HepG2 (cell line): ENCODE data around the gene COX4I2. TPM values are rescaled to one million over a fixed set of nuclear protein-coding genes. Genes with fewer than 3 reads are reported as not detected.

Experiments
- ATAD3A ChIP-seq: sonication (generic); formaldehyde crosslinking; IDR thresholded peaks from 2 replicates; pipeline ENCODE4 v1.4.0; 2020; ENCODE audit warnings: missing genetic modification reagents
- ERF ChIP-seq: IDR thresholded peaks from 2 replicates; pipeline ENCODE4 v1.6.1; 2018; ENCODE audit warnings: missing biosample characterization, missing genetic modification reagents
- FOXC1 ChIP-seq: sonication (generic); formaldehyde crosslinking; IDR thresholded peaks from 2 replicates; pipeline ENCODE4 v1.8.0; 2022; ENCODE audit warnings: mild to moderate bottlenecking, missing genetic modification reagents, borderline replicate concordance
- GLI4 ChIP-seq: sonication (generic); formaldehyde crosslinking; IDR thresholded peaks from 2 replicates; pipeline ENCODE4 v1.5.1; 2020; ENCODE audit warnings: missing genetic modification reagents, mild to moderate bottlenecking, moderate library complexity, borderline replicate concordance
- KLF16 ChIP-seq, 2 experiments: sonication (generic) in 1 of 2; formaldehyde crosslinking in 1 of 2; IDR thresholded peaks; 2 replicates each; pipeline versions ENCODE4 v1.6.1 to v1.8.0; 2016 to 2023; ENCODE audit warnings: missing genetic modification reagents in 2 of 2, missing compliant biosample characterization in 1 of 2
- POLR2A ChIP-seq, 2 experiments: IDR thresholded peaks; 2 replicates each; pipeline ENCODE4 v1.6.1; 2011; ENCODE audit warnings: low read depth in 2 of 2, low read length in 2 of 2, mild to moderate bottlenecking in 1 of 2, moderate library complexity in 1 of 2; ENCODE audit not compliant: insufficient read depth in 1 of 2
- PPARG ChIP-seq: conservative IDR thresholded peaks from 2 replicates; pipeline ENCODE4 v1.6.1; 2016; ENCODE audit warnings: missing biosample characterization, missing genetic modification reagents
- SKI ChIP-seq: fragments of 450-650 bp; IDR thresholded peaks from one replicate; pipeline ENCODE4 v1.6.1; 2018; ENCODE audit warnings: mild to moderate bottlenecking; ENCODE audit not compliant: partially characterized antibody
- ZBTB46 ChIP-seq: sonication (generic); formaldehyde crosslinking; IDR thresholded peaks from 2 replicates; pipeline ENCODE4 v1.4.0; 2020; ENCODE audit warnings: mild to moderate bottlenecking, missing genetic modification reagents, borderline replicate concordance
- ZC3H4 ChIP-seq: sonication (generic); formaldehyde crosslinking; IDR thresholded peaks from 2 replicates; pipeline ENCODE4 v1.4.0; 2020; ENCODE audit warnings: missing genetic modification reagents, borderline replicate concordance
- ZFY ChIP-seq: sonication (generic); formaldehyde crosslinking; IDR thresholded peaks from 2 replicates; pipeline ENCODE4 v1.4.0; 2020; ENCODE audit warnings: missing genetic modification reagents
- ZNF496 ChIP-seq: sonication (generic); formaldehyde crosslinking; IDR thresholded peaks from 2 replicates; pipeline ENCODE4 v1.8.1; 2023; ENCODE audit warnings: mild to moderate bottlenecking, moderate library complexity, missing genetic modification reagents; ENCODE audit not compliant: insufficient replicate concordance
- ZNF567 ChIP-seq: sonication (generic); formaldehyde crosslinking; IDR thresholded peaks from 2 replicates; pipeline ENCODE4 v1.8.1; 2023; ENCODE audit warnings: mild to moderate bottlenecking, missing genetic modification reagents, borderline replicate concordance
- ZNF746 ChIP-seq: sonication (generic); formaldehyde crosslinking; IDR thresholded peaks from 2 replicates; pipeline ENCODE4 v1.8.0; 2022; ENCODE audit warnings: mild to moderate bottlenecking, missing genetic modification reagents
- ZNF761 ChIP-seq: sonication (generic); formaldehyde crosslinking; conservative IDR thresholded peaks from 2 replicates; pipeline ENCODE4 v1.4.0; 2020; ENCODE audit warnings: mild to moderate bottlenecking, missing genetic modification reagents
- polyA plus RNA-seq, 8 experiments: library from polyadenylated mRNA; depleted of rRNA in 3 of 8; stranded (reverse) in 7 of 8; unstranded in 1 of 8; fragments of >200 nt; fragmentation: Illumina TruSeq in 4 of 8; extraction: Trizol in 4 of 8; gene quantifications; 2 replicates each; pipeline versions ENCODE4 v1.2.1 to v1.2.3, GENCODE V29; 2011 to 2016; ENCODE audit warnings: low read depth in 4 of 8, missing spikeins in 1 of 8, mixed read lengths in 1 of 8; ENCODE audit not compliant: insufficient read depth in 1 of 8
- total RNA-seq, 5 experiments: library from RNA; depleted of rRNA; stranded (reverse); fragments of >200 nt; fragmentation: Illumina TruSeq; extraction: Trizol; gene quantifications; 2 replicates each; pipeline ENCODE4 v1.2.3, GENCODE V29; 2016; ENCODE audit warnings: low read depth in 1 of 5
- TF ChIP-seq, protein P1 (sequence below): sonication (generic); formaldehyde crosslinking; IDR thresholded peaks from 2 replicates; pipeline ENCODE4 v1.4.0; 2020; ENCODE audit warnings: missing genetic modification reagents
- TF ChIP-seq, protein P2 (sequence below): sonication (generic); formaldehyde crosslinking; IDR thresholded peaks from 2 replicates; pipeline ENCODE4 v1.4.0; 2020; ENCODE audit warnings: missing genetic modification reagents, low read depth, mild to moderate bottlenecking, borderline replicate concordance
- TF ChIP-seq, protein P3 (sequence below): sonication (generic); formaldehyde crosslinking; IDR thresholded peaks from 2 replicates; pipeline ENCODE4 v1.8.1; 2023; ENCODE audit warnings: mild to moderate bottlenecking, missing genetic modification reagents
- TF ChIP-seq, protein P4 (sequence below): conservative IDR thresholded peaks from 2 replicates; pipeline ENCODE4 v1.6.1; 2018; ENCODE audit warnings: missing genetic modification reagents

COX4I2 gene
- total and polyA plus RNA-seq, 2 of the 13 experiments (the other 11 are each of a cell fraction or from before 2014, with no cell fraction given) = 1.1 TPM; not detected in 1

GRCh38 chr20:31677553-31678260 lies 40.0 kb downstream of the COX4I2 start (continued):
- TF ChIP-seq, protein P1, sequence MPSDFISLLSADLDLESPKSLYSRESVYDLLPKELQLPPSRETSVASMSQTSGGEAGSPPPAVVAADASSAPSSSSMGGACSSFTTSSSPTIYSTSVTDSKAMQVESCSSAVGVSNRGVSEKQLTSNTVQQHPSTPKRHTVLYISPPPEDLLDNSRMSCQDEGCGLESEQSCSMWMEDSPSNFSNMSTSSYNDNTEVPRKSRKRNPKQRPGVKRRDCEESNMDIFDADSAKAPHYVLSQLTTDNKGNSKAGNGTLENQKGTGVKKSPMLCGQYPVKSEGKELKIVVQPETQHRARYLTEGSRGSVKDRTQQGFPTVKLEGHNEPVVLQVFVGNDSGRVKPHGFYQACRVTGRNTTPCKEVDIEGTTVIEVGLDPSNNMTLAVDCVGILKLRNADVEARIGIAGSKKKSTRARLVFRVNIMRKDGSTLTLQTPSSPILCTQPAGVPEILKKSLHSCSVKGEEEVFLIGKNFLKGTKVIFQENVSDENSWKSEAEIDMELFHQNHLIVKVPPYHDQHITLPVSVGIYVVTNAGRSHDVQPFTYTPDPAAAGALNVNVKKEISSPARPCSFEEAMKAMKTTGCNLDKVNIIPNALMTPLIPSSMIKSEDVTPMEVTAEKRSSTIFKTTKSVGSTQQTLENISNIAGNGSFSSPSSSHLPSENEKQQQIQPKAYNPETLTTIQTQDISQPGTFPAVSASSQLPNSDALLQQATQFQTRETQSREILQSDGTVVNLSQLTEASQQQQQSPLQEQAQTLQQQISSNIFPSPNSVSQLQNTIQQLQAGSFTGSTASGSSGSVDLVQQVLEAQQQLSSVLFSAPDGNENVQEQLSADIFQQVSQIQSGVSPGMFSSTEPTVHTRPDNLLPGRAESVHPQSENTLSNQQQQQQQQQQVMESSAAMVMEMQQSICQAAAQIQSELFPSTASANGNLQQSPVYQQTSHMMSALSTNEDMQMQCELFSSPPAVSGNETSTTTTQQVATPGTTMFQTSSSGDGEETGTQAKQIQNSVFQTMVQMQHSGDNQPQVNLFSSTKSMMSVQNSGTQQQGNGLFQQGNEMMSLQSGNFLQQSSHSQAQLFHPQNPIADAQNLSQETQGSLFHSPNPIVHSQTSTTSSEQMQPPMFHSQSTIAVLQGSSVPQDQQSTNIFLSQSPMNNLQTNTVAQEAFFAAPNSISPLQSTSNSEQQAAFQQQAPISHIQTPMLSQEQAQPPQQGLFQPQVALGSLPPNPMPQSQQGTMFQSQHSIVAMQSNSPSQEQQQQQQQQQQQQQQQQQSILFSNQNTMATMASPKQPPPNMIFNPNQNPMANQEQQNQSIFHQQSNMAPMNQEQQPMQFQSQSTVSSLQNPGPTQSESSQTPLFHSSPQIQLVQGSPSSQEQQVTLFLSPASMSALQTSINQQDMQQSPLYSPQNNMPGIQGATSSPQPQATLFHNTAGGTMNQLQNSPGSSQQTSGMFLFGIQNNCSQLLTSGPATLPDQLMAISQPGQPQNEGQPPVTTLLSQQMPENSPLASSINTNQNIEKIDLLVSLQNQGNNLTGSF (CRISPR knock-in tag) = peak; percentile 34; the same call in 1 of the 2 replicates
- TF ChIP-seq ZNF761 (CRISPR knock-in tag) (no peak), ERF (CRISPR knock-in tag) (no peak), ZFY (CRISPR knock-in tag) (no peak), PPARG (CRISPR knock-in tag) (no peak), SKI (no peak), ZNF567 (CRISPR knock-in tag) (peak; percentile 69; the same call in 1 of the 2 replicates), ZNF746 (no peak), KLF16 (CRISPR knock-in tag; IDR thresholded peaks at IDR 0.05) (no peak), ZC3H4 (CRISPR knock-in tag) (peak; percentile 83), ZNF496 (CRISPR knock-in tag) (no peak), GLI4 (no peak), ATAD3A (no peak), ZBTB46 (no peak), POLR2A (IDR thresholded peaks at IDR 0.05; ENCODE audit: insufficient read depth in 1 of 2, low read depth in 2 of 2, low read length in 2 of 2) (peak in 1 of 2 experiments; percentile 28; a peak in 1 of 4 replicates), FOXC1 (no peak)
- TF ChIP-seq, protein P2, sequence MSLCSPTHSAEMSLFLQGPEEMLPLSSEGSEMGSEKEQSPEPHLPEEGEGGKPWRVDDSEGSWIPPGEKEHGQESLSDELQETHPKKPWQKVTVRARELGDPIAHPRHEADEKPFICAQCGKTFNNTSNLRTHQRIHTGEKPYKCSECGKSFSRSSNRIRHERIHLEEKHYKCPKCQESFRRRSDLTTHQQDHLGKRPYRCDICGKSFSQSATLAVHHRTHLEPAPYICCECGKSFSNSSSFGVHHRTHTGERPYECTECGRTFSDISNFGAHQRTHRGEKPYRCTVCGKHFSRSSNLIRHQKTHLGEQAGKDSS = no peak
- TF ChIP-seq, protein P3, sequence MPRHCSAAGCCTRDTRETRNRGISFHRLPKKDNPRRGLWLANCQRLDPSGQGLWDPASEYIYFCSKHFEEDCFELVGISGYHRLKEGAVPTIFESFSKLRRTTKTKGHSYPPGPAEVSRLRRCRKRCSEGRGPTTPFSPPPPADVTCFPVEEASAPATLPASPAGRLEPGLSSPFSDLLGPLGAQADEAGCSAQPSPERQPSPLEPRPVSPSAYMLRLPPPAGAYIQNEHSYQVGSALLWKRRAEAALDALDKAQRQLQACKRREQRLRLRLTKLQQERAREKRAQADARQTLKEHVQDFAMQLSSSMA = peak; percentile 36; the same call in 1 of the 2 replicates
- TF ChIP-seq, protein P4, sequence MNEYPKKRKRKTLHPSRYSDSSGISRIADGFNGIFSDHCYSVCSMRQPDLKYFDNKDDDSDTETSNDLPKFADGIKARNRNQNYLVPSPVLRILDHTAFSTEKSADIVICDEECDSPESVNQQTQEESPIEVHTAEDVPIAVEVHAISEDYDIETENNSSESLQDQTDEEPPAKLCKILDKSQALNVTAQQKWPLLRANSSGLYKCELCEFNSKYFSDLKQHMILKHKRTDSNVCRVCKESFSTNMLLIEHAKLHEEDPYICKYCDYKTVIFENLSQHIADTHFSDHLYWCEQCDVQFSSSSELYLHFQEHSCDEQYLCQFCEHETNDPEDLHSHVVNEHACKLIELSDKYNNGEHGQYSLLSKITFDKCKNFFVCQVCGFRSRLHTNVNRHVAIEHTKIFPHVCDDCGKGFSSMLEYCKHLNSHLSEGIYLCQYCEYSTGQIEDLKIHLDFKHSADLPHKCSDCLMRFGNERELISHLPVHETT (CRISPR knock-in tag) = no peak
